ENCODE results near the gene NEXN. TPM values are rescaled to one million over a fixed set of nuclear protein-coding genes. Genes with fewer than 3 reads are reported as not detected.

NEXN gene
- polyA plus RNA-seq, 3 donors: 0.31 to 3.5 (median 3.0) TPM

GRCh38 chr1:77976433-77977076 is 88.1 kb downstream of the NEXN start:
- peak overlapping the region; percentile 97 for H3K4me2 ChIP-seq (replicated peaks; ENCODE audit: extremely low read depth, low read length, poor library complexity, severe bottlenecking)
- WGBS (ENCODE audit: insufficient coverage): 81% methylated on average over 6 of the region's 13 CpGs
- H3K27ac ChIP-seq (ENCODE audit: low read depth in 1 of 2, low read length in 2 of 2): peak overlapping the region in 1 of 2 donors; percentile 33
- H3K9me3 ChIP-seq (replicated peaks in 1 of 2; ENCODE audit: control insufficient read depth in 1 of 2, insufficient read depth in 1 of 2, low read length in 2 of 2): no peaks in the 10 kb centered on the region
- H3K4me1 ChIP-seq (ENCODE audit: control insufficient read depth in 1 of 2, insufficient read depth in 2 of 2, low read length in 2 of 2): peaks cover 26 to 33% of the 10 kb centered on the region in 2 donors
- peaks cover 92% of the 10 kb centered on the region for H3K79me2 ChIP-seq (ENCODE audit: insufficient read depth, low read length)
- intact Hi-C loops (cut with micrococcal nuclease): no loop called here
- peak overlapping the region in 4 of 7 donors; percentile 25 to 68 (median 40) for H3K27ac Mint-ChIP-seq
- no peak for TF ChIP-seq CTCF (IDR thresholded peaks at IDR 0.05)
- no peaks in the 10 kb centered on the region for H3K27me3 ChIP-seq (ENCODE audit: control insufficient read depth in 2 of 2, insufficient read depth in 2 of 2, low read length in 2 of 2)
- H3K4me3 ChIP-seq (replicated peaks in 1 of 3; ENCODE audit: low read depth in 2 of 3, low read length in 3 of 3): peak overlapping the region in 1 of 3 experiments; percentile 99
- peaks cover 0 to 1% (median 0%) of the 10 kb centered on the region in 7 donors for H3K9me3 Mint-ChIP-seq
- H3K9ac ChIP-seq (ENCODE audit: insufficient read depth, low read length, poor library complexity, severe bottlenecking): no peak overlapping the region
- H2AFZ ChIP-seq (ENCODE audit: insufficient read depth, low read depth, low read length, poor library complexity, severe bottlenecking): no peak overlapping the region
- H4K20me1 ChIP-seq (ENCODE audit: insufficient read depth, low read length): peaks cover 58% of the 10 kb centered on the region
- no peak for DNase-seq
- peaks cover 9 to 17% of the 10 kb centered on the region in 2 donors for H3K36me3 ChIP-seq (replicated peaks in 1 of 2; ENCODE audit: control insufficient read depth in 1 of 2, insufficient read depth in 2 of 2, low read length in 2 of 2)
- H3K27me3 Mint-ChIP-seq (ENCODE audit: low read depth in 3 of 3): no peaks in the 10 kb centered on the region
- H3K4me1 Mint-ChIP-seq: peaks cover 12% of the 10 kb centered on the region
- peaks cover 13 to 22% of the 10 kb centered on the region in 2 donors for H3K36me3 Mint-ChIP-seq
- H3K4me3 Mint-ChIP-seq: peak overlapping the region; percentile 52 to 66

GRCh38 chr1:77977989-77978292 is 89.5 kb downstream of the NEXN start:
- Histone ChIP-seq H4K20me1 (ENCODE audit: insufficient read depth, low read length) (peaks cover 44% of the 10 kb centered on the region), H3K9me3 (replicated peaks in 1 of 2; ENCODE audit: control insufficient read depth in 1 of 2, insufficient read depth in 1 of 2, low read length in 2 of 2) (no peaks in the 10 kb centered on the region), H3K79me2 (ENCODE audit: insufficient read depth, low read length) (peaks cover 84% of the 10 kb centered on the region), H3K9ac (ENCODE audit: insufficient read depth, low read length, poor library complexity, severe bottlenecking) (peak overlapping the region; percentile 98), H3K4me1 (ENCODE audit: control insufficient read depth in 1 of 2, insufficient read depth in 2 of 2, low read length in 2 of 2) (peaks cover 26 to 33% of the 10 kb centered on the region in 2 donors), H3K4me3 (replicated peaks in 1 of 3; ENCODE audit: low read depth in 2 of 3, low read length in 3 of 3) (peak overlapping the region; percentile 88 to 99 (median 97)), H3K36me3 (replicated peaks in 1 of 2; ENCODE audit: control insufficient read depth in 1 of 2, insufficient read depth in 2 of 2, low read length in 2 of 2) (peaks cover 9 to 20% of the 10 kb centered on the region in 2 donors), H2AFZ (ENCODE audit: insufficient read depth, low read depth, low read length, poor library complexity, severe bottlenecking) (peak overlapping the region; percentile 84), H3K27ac (ENCODE audit: low read depth in 1 of 2, low read length in 2 of 2) (peak overlapping the region; percentile 97 to 100), H3K4me2 (replicated peaks; ENCODE audit: extremely low read depth, low read length, poor library complexity, severe bottlenecking) (peak overlapping the region; percentile 97), H3K27me3 (ENCODE audit: control insufficient read depth in 2 of 2, insufficient read depth in 2 of 2, low read length in 2 of 2) (no peaks in the 10 kb centered on the region)
- WGBS (ENCODE audit: insufficient coverage): no CpG with 5 or more reads among the region's 5 CpGs
- Mint-ChIP-seq H3K36me3 (peaks cover 16% of the 10 kb centered on the region in 2 donors), H3K27ac (no peak overlapping the region), H3K27me3 (ENCODE audit: low read depth in 3 of 3) (no peaks in the 10 kb centered on the region), H3K4me3 (no peak overlapping the region), H3K4me1 (peaks cover 10% of the 10 kb centered on the region), H3K9me3 (no peaks in the 10 kb centered on the region)
- no peak for DNase-seq
- no peak for TF ChIP-seq CTCF (IDR thresholded peaks at IDR 0.05)
- intact Hi-C loops (cut with micrococcal nuclease): loop anchor here in 1 of 2 donors (2.0 kb wide), 1 partner anchor 27 kb away; the partner anchor contains the start of gene DNAJB4

Data from CD14-positive monocyte (primary cell).